Ishikawa (cell line): ENCODE results near the gene TPCN2.

Source experiments
- CEBPB ChIP-seq: IDR thresholded peaks from 2 replicates; pipeline ENCODE4 v1.6.1; 2012
- EGR1 ChIP-seq: IDR thresholded peaks from 2 replicates; pipeline ENCODE4 v1.6.1; 2012
- EP300 ChIP-seq: IDR thresholded peaks from 2 replicates; pipeline ENCODE4 v1.6.1; 2012; ENCODE audit warnings: borderline replicate concordance
- MAX ChIP-seq: IDR thresholded peaks from 2 replicates; pipeline ENCODE4 v1.6.1; 2012
- NFIC ChIP-seq: IDR thresholded peaks from 2 replicates; pipeline ENCODE4 v1.6.1; 2012
- RAD21 ChIP-seq: IDR thresholded peaks from 2 replicates; pipeline ENCODE4 v1.6.1; 2012; ENCODE audit warnings: low read depth
- TAF1 ChIP-seq: IDR thresholded peaks from 2 replicates; pipeline ENCODE4 v1.6.1; 2012; ENCODE audit warnings: low read depth, mild to moderate bottlenecking
- TCF12 ChIP-seq: IDR thresholded peaks from 2 replicates; pipeline ENCODE4 v1.6.1; 2012; ENCODE audit warnings: low read depth
- TEAD4 ChIP-seq: IDR thresholded peaks from 2 replicates; pipeline ENCODE4 v1.6.1; 2012
- USF1 ChIP-seq: IDR thresholded peaks from 2 replicates; pipeline ENCODE4 v1.6.1; 2012
- YY1 ChIP-seq: IDR thresholded peaks from 2 replicates; pipeline ENCODE4 v1.6.1; 2012; ENCODE audit warnings: low read depth
- TF ChIP-seq, protein P1 (sequence below): IDR thresholded peaks from 2 replicates; pipeline ENCODE4 v1.6.1; 2012; ENCODE audit warnings: low read depth, mild to moderate bottlenecking

DNA sequence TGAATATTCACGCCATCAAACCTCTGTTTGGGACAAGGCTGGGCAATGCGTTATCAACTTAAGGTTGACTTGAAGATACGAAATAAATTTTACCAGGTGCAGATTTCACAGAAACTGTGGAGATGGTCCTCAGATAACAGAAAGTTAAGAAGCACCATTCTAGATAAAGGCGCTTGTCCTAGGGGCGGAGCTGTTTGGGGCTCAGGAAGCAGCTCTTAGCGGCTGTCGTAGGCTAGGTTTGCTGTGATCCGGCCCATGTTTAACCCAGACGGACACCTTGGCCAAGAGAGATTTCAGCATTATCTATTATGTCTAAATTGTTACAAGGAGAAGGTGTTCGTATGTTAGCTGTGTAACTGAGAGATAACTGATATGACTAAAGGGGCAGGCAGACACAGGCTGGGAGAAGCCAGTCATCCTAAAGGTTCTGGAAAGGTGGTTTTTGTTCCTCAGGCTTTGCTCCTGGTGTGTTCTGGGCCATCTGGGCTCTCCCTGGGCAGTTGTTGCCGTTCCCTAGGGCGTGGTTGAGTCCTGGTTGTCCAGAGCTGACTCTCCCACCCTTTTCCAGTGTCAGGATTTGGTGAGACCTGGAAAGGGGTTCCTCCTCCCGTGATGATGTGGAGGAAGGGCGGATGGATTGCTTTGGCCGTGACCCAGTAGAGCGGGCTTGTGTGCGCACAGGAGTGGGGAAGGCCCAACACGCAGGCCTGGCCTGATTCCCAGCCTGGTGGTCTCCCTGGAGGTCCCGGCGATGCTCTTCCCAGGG lies 25.8 kb downstream of the TPCN2 start:
- TF ChIP-seq TAF1 (no peak), CEBPB (no peak), USF1 (no peak), EP300 (no peak), RAD21 (no peak), YY1 (no peak), EGR1 (no peak), TCF12 (no peak), NFIC (no peak), TEAD4 (no peak), MAX (no peak)
- TF ChIP-seq, protein P1, sequence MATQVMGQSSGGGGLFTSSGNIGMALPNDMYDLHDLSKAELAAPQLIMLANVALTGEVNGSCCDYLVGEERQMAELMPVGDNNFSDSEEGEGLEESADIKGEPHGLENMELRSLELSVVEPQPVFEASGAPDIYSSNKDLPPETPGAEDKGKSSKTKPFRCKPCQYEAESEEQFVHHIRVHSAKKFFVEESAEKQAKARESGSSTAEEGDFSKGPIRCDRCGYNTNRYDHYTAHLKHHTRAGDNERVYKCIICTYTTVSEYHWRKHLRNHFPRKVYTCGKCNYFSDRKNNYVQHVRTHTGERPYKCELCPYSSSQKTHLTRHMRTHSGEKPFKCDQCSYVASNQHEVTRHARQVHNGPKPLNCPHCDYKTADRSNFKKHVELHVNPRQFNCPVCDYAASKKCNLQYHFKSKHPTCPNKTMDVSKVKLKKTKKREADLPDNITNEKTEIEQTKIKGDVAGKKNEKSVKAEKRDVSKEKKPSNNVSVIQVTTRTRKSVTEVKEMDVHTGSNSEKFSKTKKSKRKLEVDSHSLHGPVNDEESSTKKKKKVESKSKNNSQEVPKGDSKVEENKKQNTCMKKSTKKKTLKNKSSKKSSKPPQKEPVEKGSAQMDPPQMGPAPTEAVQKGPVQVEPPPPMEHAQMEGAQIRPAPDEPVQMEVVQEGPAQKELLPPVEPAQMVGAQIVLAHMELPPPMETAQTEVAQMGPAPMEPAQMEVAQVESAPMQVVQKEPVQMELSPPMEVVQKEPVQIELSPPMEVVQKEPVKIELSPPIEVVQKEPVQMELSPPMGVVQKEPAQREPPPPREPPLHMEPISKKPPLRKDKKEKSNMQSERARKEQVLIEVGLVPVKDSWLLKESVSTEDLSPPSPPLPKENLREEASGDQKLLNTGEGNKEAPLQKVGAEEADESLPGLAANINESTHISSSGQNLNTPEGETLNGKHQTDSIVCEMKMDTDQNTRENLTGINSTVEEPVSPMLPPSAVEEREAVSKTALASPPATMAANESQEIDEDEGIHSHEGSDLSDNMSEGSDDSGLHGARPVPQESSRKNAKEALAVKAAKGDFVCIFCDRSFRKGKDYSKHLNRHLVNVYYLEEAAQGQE: no peak
